Spleen (tissue), 11 donors: ENCODE results near the gene SDHC. TPM values are rescaled to one million over a fixed set of nuclear protein-coding genes. Genes with fewer than 3 reads are reported as not detected.

Source experiments
- DNase-seq: peaks from one replicate; pipeline ENCODE4 v3.0.0-alpha.2; 2020
- H3K27ac ChIP-seq, 8 donors: fragments of 200-600 bp; sonication (generic) in 7 of 8; 1 replicate in 4 of 8; 2 replicates in 4 of 8; pipeline versions ENCODE4 v1.5.0 to v1.8.0; 2016 to 2021; ENCODE audit warnings: inconsistent platforms in 4 of 8, mild to moderate bottlenecking in 4 of 8, moderate library complexity in 1 of 8
- H3K27me3 ChIP-seq, 7 donors: fragments of 200-600 bp; sonication (generic) in 6 of 7; replicated peaks in 1 of 7; 1 replicate in 4 of 7; 2 replicates in 3 of 7; pipeline versions ENCODE4 v1.5.0 to v1.8.0; 2016 to 2021; ENCODE audit warnings: inconsistent platforms in 3 of 7, mild to moderate bottlenecking in 1 of 7
- H3K36me3 ChIP-seq, 6 donors: fragments of 200-600 bp; sonication (generic) in 5 of 6; 1 replicate in 4 of 6; 2 replicates in 2 of 6; pipeline versions ENCODE4 v1.5.0 to v1.8.0; 2016 to 2021; ENCODE audit warnings: inconsistent platforms in 2 of 6
- H3K4me1 ChIP-seq, 6 donors: fragments of 200-600 bp; sonication (generic) in 5 of 6; 1 replicate in 3 of 6; 2 replicates in 3 of 6; pipeline versions ENCODE4 v1.5.0 to v1.8.0; 2016 to 2021; ENCODE audit warnings: inconsistent platforms in 3 of 6
- H3K4me3 ChIP-seq, 8 donors: fragments of 200-600 bp; sonication (generic) in 7 of 8; 1 replicate in 4 of 8; 2 replicates in 4 of 8; pipeline versions ENCODE4 v1.5.0 to v1.8.0; 2016 to 2021; ENCODE audit warnings: inconsistent platforms in 4 of 8, mild to moderate bottlenecking in 4 of 8, moderate library complexity in 2 of 8
- H3K9me3 ChIP-seq, 8 donors: fragments of 200-600 bp; sonication (generic) in 7 of 8; 1 replicate in 4 of 8; 2 replicates in 4 of 8; pipeline versions ENCODE4 v1.5.0 to v1.8.0; 2016 to 2021; ENCODE audit warnings: inconsistent platforms in 4 of 8
- CTCF ChIP-seq, 11 experiments: fragments of 200-600 bp in 7 of 11; fragments of 450-650 bp in 4 of 11; sonication (generic) in 4 of 11; IDR thresholded peaks in 8 of 11; conservative IDR thresholded peaks in 3 of 11; 1 replicate in 7 of 11; 2 replicates in 4 of 11; pipeline versions ENCODE4 v1.4.0 to v1.8.0; 2016 to 2021; ENCODE audit warnings: antibody characterized with exemption in 11 of 11, inconsistent platforms in 4 of 11, mild to moderate bottlenecking in 1 of 11
- POLR2A ChIP-seq, 3 donors: fragments of 450-650 bp; IDR thresholded peaks; one replicate each; pipeline ENCODE4 v1.5.1; 2017; ENCODE audit warnings: antibody characterized with exemption in 3 of 3, mild to moderate bottlenecking in 1 of 3
- POLR2AphosphoS5 ChIP-seq, 3 donors: sonication (generic); formaldehyde crosslinking; IDR thresholded peaks; one replicate each; pipeline ENCODE4 v1.5.1; 2017; ENCODE audit warnings: antibody characterized with exemption in 3 of 3
- WGBS, 5 donors: extraction: QIAGEN DNeasy Blood & Tissue Kit in 3 of 5; methylation state at CpG; one replicate each; pipeline versions ENCODE4 v1.1.5 to v1.1.7; 2013 to 2018; 5-methylcytosine and 5-hydroxymethylcytosine counted together
- intact Hi-C: fragments of 100-400 bp; cut with DNase I; formaldehyde crosslinking; loops from one replicate; pipeline ENCODE4 v1.15.0; 2023; ENCODE audit warnings: low total_unique reads
- polyA plus RNA-seq, 3 donors: library from polyadenylated mRNA; stranded (reverse); fragments of 200-250 nt; gene quantifications; one replicate each; pipeline ENCODE4 v1.2.1, GENCODE V29; 2013
- total RNA-seq, 7 donors: library from RNA; depleted of rRNA in 3 of 7; stranded (reverse); fragments of >200 nt in 3 of 7; fragmentation: NEBNext Ultra II Directional in 4 of 7; extraction: Animal tissue kit (Norgen Biotek cat#: 25700) in 4 of 7; gene quantifications; one replicate each; pipeline versions ENCODE4 v1.1.0 to v1.2.1, GENCODE V29; 2016 to 2021
- donor health status: healthy with polysubstance abuse.
- donor health status: DM: no; HTN: no; CAD: no; lungs with moderate emphysema.
- donor health status: DM: no; HTN: no; CAD: no.
- donor health status: Bipolar disorder and iron deficiency.
- donor health status: healthy.
- donor health status: DM: no; HTN: no; CAD: no.
- donor health status: DM: yes; HTN: yes; CAD: no.

Gene SDHC
- total and polyA plus RNA-seq, 10 donors, result 57.0 to 170 (median 133) TPM

GRCh38 chr1:161290779-161291178, 23.4 kb upstream of the SDHC start:
- intact Hi-C loops, result no loop called here
- WGBS, 5 donors, result 82 to 100% (median 94%) methylated on average over 1 of the region's 1 CpG
- TF ChIP-seq CTCF (IDR thresholded peaks at IDR 0.05 in 8 of 11, conservative IDR thresholded peaks at IDR 0.05 in 3 of 11) (no peak), POLR2A (IDR thresholded peaks at IDR 0.05) (no peak), POLR2AphosphoS5 (IDR thresholded peaks at IDR 0.05) (no peak)

GRCh38 chr1:161297415-161297814, 16.8 kb upstream of the SDHC start:
- no peaks in the 10 kb centered on the region for H3K9me3 ChIP-seq
- no peak overlapping the region for H3K4me3 ChIP-seq
- no peak for DNase-seq
- intact Hi-C loops, result loop anchor here (5.0 kb wide), 1 partner anchor 70 kb away; the partner anchor contains the start of gene TOMM40L
- peaks cover 0 to 7% (median 0%) of the 10 kb centered on the region in 6 donors for H3K36me3 ChIP-seq
- H3K4me1 ChIP-seq, result peaks cover 0 to 25% (median 12%) of the 10 kb centered on the region in 6 donors
- no peaks in the 10 kb centered on the region for H3K27me3 ChIP-seq
- no peak overlapping the region for H3K27ac ChIP-seq
- TF ChIP-seq POLR2AphosphoS5 (IDR thresholded peaks at IDR 0.05) (no peak), POLR2A (IDR thresholded peaks at IDR 0.05) (no peak), CTCF (IDR thresholded peaks at IDR 0.05 in 8 of 11, conservative IDR thresholded peaks at IDR 0.05 in 3 of 11) (no peak)

More at GRCh38 chr1:161290779-161291178, 23.4 kb upstream of the SDHC start:
- no peaks in the 10 kb centered on the region for H3K4me1 ChIP-seq
- DNase-seq, result no peak
- H3K27me3 ChIP-seq, result no peaks in the 10 kb centered on the region
- no peak overlapping the region for H3K27ac ChIP-seq
- no peaks in the 10 kb centered on the region for H3K9me3 ChIP-seq
- H3K36me3 ChIP-seq, result no peaks in the 10 kb centered on the region
- H3K4me3 ChIP-seq, result no peak overlapping the region

GRCh38 chr1:161298116-161298515, 16.1 kb upstream of the SDHC start:
- Histone ChIP-seq H3K4me3 (no peak overlapping the region), H3K27me3 (no peaks in the 10 kb centered on the region), H3K9me3 (no peaks in the 10 kb centered on the region), H3K27ac (peak overlapping the region in 2 of 8 donors; percentile 33 to 41), H3K4me1 (peaks cover 0 to 32% (median 15%) of the 10 kb centered on the region in 6 donors), H3K36me3 (peaks cover 0 to 12% (median 0%) of the 10 kb centered on the region in 6 donors)
- intact Hi-C loops, result loop anchor here (5.0 kb wide), 1 partner anchor 71 kb away; the partner anchor contains the start of gene TOMM40L
- no peak for DNase-seq
- TF ChIP-seq POLR2A (IDR thresholded peaks at IDR 0.05), result no peak
- no peak for TF ChIP-seq CTCF (IDR thresholded peaks at IDR 0.05 in 8 of 11, conservative IDR thresholded peaks at IDR 0.05 in 3 of 11)
- TF ChIP-seq POLR2AphosphoS5 (IDR thresholded peaks at IDR 0.05), result no peak
- 70 to 78% (median 76%) methylated on average over 6 of the region's 6 CpGs for WGBS, 5 donors

GRCh38 chr1:161299347-161299746, 14.8 kb upstream of the SDHC start:
- intact Hi-C loops, result loop anchor here (5.0 kb wide), 1 partner anchor 72 kb away; the partner anchor contains the start of gene TOMM40L
- Histone ChIP-seq H3K9me3 (no peaks in the 10 kb centered on the region), H3K27ac (no peak overlapping the region), H3K27me3 (no peaks in the 10 kb centered on the region), H3K4me1 (peaks cover 8 to 45% (median 27%) of the 10 kb centered on the region in 6 donors), H3K4me3 (no peak overlapping the region), H3K36me3 (peaks cover 0 to 19% (median 0%) of the 10 kb centered on the region in 6 donors)
- no peak for DNase-seq
- 58 to 77% (median 68%) methylated on average over 9 of the region's 9 CpGs for WGBS, 5 donors
- TF ChIP-seq CTCF (IDR thresholded peaks at IDR 0.05 in 8 of 11, conservative IDR thresholded peaks at IDR 0.05 in 3 of 11) (no peak), POLR2AphosphoS5 (IDR thresholded peaks at IDR 0.05) (no peak)
